IMR-90 (cell line): ENCODE data around the gene HUNK. TPM values are rescaled to one million over a fixed set of nuclear protein-coding genes. Genes with fewer than 3 reads are reported as not detected.
A peak's percentile ranks its signal among the peaks of the same experiment; 100 is the strongest.

Source experiments
- ATAC-seq: fragments of 200-7000 bp; cut with Tn5 transposase; 2 replicates; pipeline ENCODE4 v1.9.1; 2020; ENCODE audit warnings: low read depth, mild to moderate bottlenecking, moderate library complexity
- BruUV-seq: library from RNA; stranded (reverse); fragments of 400-500 nt; replicated peaks from 2 replicates; lab custom pipeline; 2021; lab: Mats Ljungman, UMichigan
- CTCF ChIA-PET: fragments of 300-600 bp; formaldehyde crosslinking; extraction: SDS; loops from one replicate; lab custom pipeline; 2021; ENCODE audit warnings: antibody characterized with exemption; lab: Yijun Ruan, JAX
- POLR2A ChIA-PET: fragments of 300-600 bp; sonication (Branson Sonifier 250); formaldehyde crosslinking; loops from one replicate; lab custom pipeline; 2022; ENCODE audit warnings: antibody characterized with exemption; ENCODE audit not compliant: unreplicated experiment; lab: Charles Lee
- DNase-seq: peaks from one replicate; pipeline ENCODE4 v3.0.0; 2013
- H2AFZ ChIP-seq: replicated peaks from 2 replicates; pipeline ENCODE3; 2013; ENCODE audit warnings: low read length, mild to moderate bottlenecking; ENCODE audit not compliant: poor library complexity
- H2AK5ac ChIP-seq: 2 replicates; pipeline ENCODE4 v1.6.1; 2013; ENCODE audit warnings: low read depth, low read length, inconsistent platforms
- H2AK9ac ChIP-seq: replicated peaks from 2 replicates; pipeline ENCODE3; 2013; ENCODE audit warnings: mild to moderate bottlenecking, low read depth, low read length, moderate library complexity; ENCODE audit not compliant: poor library complexity
- H2BK120ac ChIP-seq: 2 replicates; pipeline ENCODE4 v1.6.1; 2013; ENCODE audit warnings: low read depth, low read length, inconsistent platforms
- H2BK15ac ChIP-seq: 3 replicates; pipeline ENCODE4 v1.6.1; 2013; ENCODE audit warnings: low read depth, low read length, inconsistent platforms
- H2BK20ac ChIP-seq: 2 replicates; pipeline ENCODE4 v1.6.1; 2013; ENCODE audit warnings: low read depth, mild to moderate bottlenecking, inconsistent platforms, low read length, moderate library complexity
- H2BK5ac ChIP-seq: 2 replicates; pipeline ENCODE4 v1.6.1; 2013; ENCODE audit warnings: mild to moderate bottlenecking, low read depth, low read length, inconsistent platforms; ENCODE audit not compliant: poor library complexity, severe bottlenecking
- H3K14ac ChIP-seq: replicated peaks from 2 replicates; pipeline ENCODE4 v1.6.1; 2013; ENCODE audit warnings: low read depth, low read length, inconsistent platforms
- H3K18ac ChIP-seq: 2 replicates; pipeline ENCODE4 v1.6.1; 2013; ENCODE audit warnings: low read depth, low read length, control low read depth
- H3K23ac ChIP-seq: 2 replicates; pipeline ENCODE4 v1.6.1; 2013; ENCODE audit warnings: low read depth, low read length, inconsistent platforms
- H3K27ac ChIP-seq: 2 replicates; pipeline ENCODE4 v1.5.1; 2013; ENCODE audit warnings: mild to moderate bottlenecking, control low read depth, low read length; ENCODE audit not compliant: insufficient read depth
- H3K27me3 ChIP-seq: 2 replicates; pipeline ENCODE4 v1.6.1; 2013; ENCODE audit warnings: low read length; ENCODE audit not compliant: control insufficient read depth, insufficient read depth
- H3K36me3 ChIP-seq: 2 replicates; pipeline ENCODE4 v1.6.1; 2013; ENCODE audit warnings: low read length, mixed read lengths; ENCODE audit not compliant: control insufficient read depth, insufficient read depth
- H3K4ac ChIP-seq: 2 replicates; pipeline ENCODE4 v1.6.1; 2013; ENCODE audit warnings: low read depth, low read length, inconsistent platforms
- H3K4me1 ChIP-seq: 2 replicates; pipeline ENCODE4 v1.6.1; 2013; ENCODE audit warnings: low read length, mixed read lengths; ENCODE audit not compliant: control insufficient read depth, insufficient read depth
- H3K4me2 ChIP-seq: 2 replicates; pipeline ENCODE4 v1.6.1; 2013; ENCODE audit warnings: low read depth, mild to moderate bottlenecking, control low read depth, low read length, moderate library complexity
- H3K4me3 ChIP-seq: 2 replicates; pipeline ENCODE4 v1.5.1; 2013; ENCODE audit warnings: low read depth, mild to moderate bottlenecking, control low read depth, low read length, moderate library complexity; ENCODE audit not compliant: insufficient read depth
- H3K56ac ChIP-seq: 2 replicates; pipeline ENCODE4 v1.6.1; 2013; ENCODE audit warnings: low read length, inconsistent platforms; ENCODE audit not compliant: insufficient read depth; ENCODE audit errors: extremely low read depth
- H3K79me1 ChIP-seq, 2 experiments: 2 replicates each; pipeline ENCODE4 v1.6.1; 2013; ENCODE audit warnings: low read length in 2 of 2, inconsistent platforms in 1 of 2, low read depth in 1 of 2
- H3K9ac ChIP-seq: 2 replicates; pipeline ENCODE4 v1.6.1; 2013; ENCODE audit warnings: low read depth, low read length, control low read depth
- H3K9me1 ChIP-seq: 2 replicates; pipeline ENCODE4 v1.6.1; 2013; ENCODE audit warnings: low read length, inconsistent platforms; ENCODE audit not compliant: insufficient read depth
- H3K9me3 ChIP-seq: 2 replicates; pipeline ENCODE4 v1.6.1; 2013; ENCODE audit warnings: low read length; ENCODE audit not compliant: control insufficient read depth, insufficient read depth
- H4K20me1 ChIP-seq: 2 replicates; pipeline ENCODE4 v1.6.1; 2013; ENCODE audit warnings: low read length, inconsistent platforms; ENCODE audit not compliant: insufficient read depth
- H4K5ac ChIP-seq: 2 replicates; pipeline ENCODE4 v1.6.1; 2013; ENCODE audit warnings: mild to moderate bottlenecking, low read depth, low read length, control low read depth
- H4K8ac ChIP-seq, 2 experiments: 2 replicates each; pipeline ENCODE4 v1.6.1; 2013; ENCODE audit warnings: low read depth in 2 of 2, low read length in 2 of 2, control low read depth in 1 of 2, inconsistent platforms in 1 of 2
- H4K91ac ChIP-seq: 2 replicates; pipeline ENCODE4 v1.6.1; 2013; ENCODE audit warnings: low read depth, low read length, inconsistent platforms; ENCODE audit not compliant: insufficient read depth
- BHLHE40 ChIP-seq: fragments of 150-350 bp; IDR thresholded peaks from 2 replicates; pipeline ENCODE4 v1.6.1; 2016; ENCODE audit warnings: mild to moderate bottlenecking, low read depth, low read length
- CHD1 ChIP-seq: IDR thresholded peaks from 2 replicates; pipeline ENCODE4 v1.6.1; 2012; ENCODE audit warnings: low read depth, low read length, improper control_type of control experiment
- FOS ChIP-seq: fragments of 150-350 bp; IDR thresholded peaks from 2 replicates; pipeline ENCODE4 v1.6.1; 2016; ENCODE audit warnings: low read depth, low read length
- MAFK ChIP-seq: IDR thresholded peaks from 2 replicates; pipeline ENCODE4 v1.6.1; 2012; ENCODE audit warnings: low read depth, low read length, improper control_type of control experiment
- MAZ ChIP-seq: IDR thresholded peaks from 2 replicates; pipeline ENCODE4 v1.6.1; 2012; ENCODE audit warnings: low read depth, mild to moderate bottlenecking, low read length, improper control_type of control experiment, moderate library complexity, borderline replicate concordance
- NFE2L2 ChIP-seq: fragments of 150-350 bp; IDR thresholded peaks from 2 replicates; pipeline ENCODE4 v1.6.1; 2016; ENCODE audit warnings: low read depth, mild to moderate bottlenecking, low read length
- RCOR1 ChIP-seq: IDR thresholded peaks from 2 replicates; pipeline ENCODE4 v1.6.1; 2012; ENCODE audit warnings: mild to moderate bottlenecking, low read length, improper control_type of control experiment; ENCODE audit not compliant: insufficient replicate concordance
- RFX5 ChIP-seq: IDR thresholded peaks from 2 replicates; pipeline ENCODE4 v1.8.0; 2012; ENCODE audit warnings: low read depth, mild to moderate bottlenecking, low read length, moderate library complexity
- WGBS, 2 experiments: methylation state at CpG; one replicate each; pipeline versions ENCODE4 v1.1.5 to v1.1.7; 2013; ENCODE audit warnings: missing lambda C conversion rate in 2 of 2; ENCODE audit not compliant: insufficient read length in 1 of 2; ENCODE audit errors: extremely low coverage in 2 of 2; 5-methylcytosine and 5-hydroxymethylcytosine counted together
- dilution Hi-C: fragments of 300-500 bp; cut with HindIII; formaldehyde crosslinking; loops from one replicate; pipeline ENCODE4 v1.14.3; 2018; ENCODE audit warnings: low sequenced_read_pairs; ENCODE audit not compliant: unreplicated experiment
- in situ Hi-C: fragments of 300-500 bp; cut with MboI; formaldehyde crosslinking; loops from 3 replicates; pipeline ENCODE4 v1.14.3; 2019; ENCODE audit warnings: low sequenced_read_pairs, inconsistent platforms, mixed read lengths
- intact Hi-C: fragments of 100-400 bp; cut with micrococcal nuclease; formaldehyde crosslinking; loops from 2 replicates; pipeline ENCODE4 v1.10.0; 2022
- polyA plus RNA-seq, 3 experiments: library from polyadenylated mRNA; depleted of rRNA; stranded (reverse); fragments of >200 nt; gene quantifications; 2 replicates each; pipeline ENCODE4 v1.2.3, GENCODE V29; 2012; ENCODE audit warnings: low replicate concordance in 1 of 3
- total RNA-seq: library from RNA; depleted of rRNA; stranded (reverse); fragments of >200 nt; gene quantifications from 2 replicates; pipeline ENCODE4 v1.2.3, GENCODE V29; 2012

HUNK gene
- total and polyA plus RNA-seq, 2 of the 4 experiments (the other 2 are of a cell fraction): 1.0 to 2.0 TPM

DNA sequence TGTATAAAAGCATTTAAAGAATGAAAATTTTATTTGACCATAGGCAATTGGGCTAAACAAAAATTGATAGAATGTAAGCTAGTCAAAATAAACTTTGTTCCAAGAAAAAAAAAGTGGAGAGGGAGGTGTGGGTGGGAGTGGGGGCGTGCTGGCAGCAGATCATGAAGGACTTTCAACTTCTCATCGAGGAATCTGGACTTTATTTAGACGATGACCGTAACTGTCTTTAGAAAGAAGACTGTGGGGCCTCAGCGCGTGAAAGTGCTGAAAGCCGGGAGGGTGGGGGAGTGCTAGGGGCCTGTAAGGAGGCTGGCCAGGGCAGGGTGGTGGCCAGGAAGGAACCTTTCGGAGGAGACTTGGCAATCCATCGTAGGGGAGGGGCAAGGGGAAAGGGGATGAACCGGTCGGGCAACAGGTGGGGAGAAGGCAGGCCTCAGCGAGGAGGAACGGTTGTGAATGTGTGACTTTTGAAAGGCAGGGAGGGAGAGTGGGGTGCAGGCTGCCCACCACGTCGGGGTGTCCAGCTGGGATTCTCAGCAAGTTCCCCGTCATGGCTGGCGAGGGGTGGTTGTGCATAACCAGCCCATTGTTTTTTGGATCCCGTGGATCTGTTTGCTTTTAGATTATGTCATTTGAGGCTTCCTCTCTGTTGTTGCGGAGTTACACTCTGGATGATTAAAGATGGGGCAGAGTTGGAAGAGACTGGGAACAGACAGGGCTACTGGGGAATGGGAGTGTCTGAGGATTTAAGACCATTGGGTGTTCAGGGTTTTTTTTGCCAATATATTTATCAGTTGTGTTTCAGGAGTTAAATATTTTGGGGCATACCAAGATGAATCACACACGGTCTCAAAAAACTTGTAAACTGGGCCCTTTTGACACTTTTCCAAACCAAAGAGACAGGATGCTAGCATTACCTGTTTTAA is 35.5 kb downstream of the HUNK start:
- H4K91ac ChIP-seq: peak overlapping the region; percentile 90
- H3K36me3 ChIP-seq: no peaks in the 10 kb centered on the region
- H3K18ac ChIP-seq: peak overlapping the region; percentile 68
- peak overlapping the region; percentile 61 for H2AFZ ChIP-seq
- no peak overlapping the region for H3K4me3 ChIP-seq
- TF ChIP-seq FOS (no peak; the same call in 1 of the 2 replicates), NFE2L2 (no peak), MAZ (peak; percentile 60; the same call in 1 of the 2 replicates), RCOR1 (no peak), CHD1 (no peak), MAFK (no peak), RFX5 (no peak), BHLHE40 (peak; percentile 29; the same call in 1 of the 2 replicates)
- peak overlapping the region; percentile 78 for H2BK5ac ChIP-seq
- peaks cover 9 to 44% of the 10 kb centered on the region in 2 experiments; a peak in 3 of 4 replicates for H3K79me1 ChIP-seq
- dilution Hi-C loops: no loop called here
- ChIA-PET CTCF (no interaction called here), POLR2A (no interaction called here)
- H3K4me1 ChIP-seq: peaks cover 36% of the 10 kb centered on the region
- peak overlapping the region; percentile 71 for H3K23ac ChIP-seq
- peak overlapping the region; percentile 56; the same call in 1 of the 2 replicates for H3K56ac ChIP-seq
- H4K20me1 ChIP-seq: no peaks in the 10 kb centered on the region
- peak; percentile 71 for ATAC-seq
- WGBS, 2 experiments: 21% methylated on average over 5 of the region's 20 CpGs; no CpG with 5 or more reads in 1 of the 2 experiments
- H3K9ac ChIP-seq: peak overlapping the region; percentile 19
- peak overlapping the region; percentile 44; the same call in 2 of the 3 replicates for H2BK15ac ChIP-seq
- H2AK9ac ChIP-seq: peak overlapping the region; percentile 81
- peak overlapping the region; percentile 56 for H4K5ac ChIP-seq
- no TSS peak for BruUV-seq
- peak overlapping the region; percentile 86 for H2BK20ac ChIP-seq
- H4K8ac ChIP-seq: peak overlapping the region; percentile 50 to 91; a peak in 3 of 4 replicates
- H3K14ac ChIP-seq: peak overlapping the region; percentile 67
- in situ Hi-C loops: no loop called here
- peak overlapping the region; percentile 70 for H3K27ac ChIP-seq
- intact Hi-C loops: loop anchor here (2.0 kb wide), 1 partner anchor 36 kb away; no protein-coding TSS in a partner anchor
- peak overlapping the region; percentile 72 for H3K4me2 ChIP-seq
- H2AK5ac ChIP-seq: peak overlapping the region; percentile 87
- peak; percentile 84 for DNase-seq
- peaks cover 19% of the 10 kb centered on the region for H3K9me1 ChIP-seq
- no peaks in the 10 kb centered on the region for H3K9me3 ChIP-seq
- peak overlapping the region; percentile 86 for H3K4ac ChIP-seq
- H3K27me3 ChIP-seq: no peaks in the 10 kb centered on the region
- peak overlapping the region; percentile 93 for H2BK120ac ChIP-seq
